Right atrium auricular region (tissue), 2 donors: ENCODE measurements around the gene JAG2. TPM values are rescaled to one million over a fixed set of nuclear protein-coding genes. Genes with fewer than 3 reads are reported as not detected.

ENCODE experiments used
- DNase-seq: peaks from one replicate; pipeline ENCODE4 v3.0.0-alpha.2; 2019; ENCODE audit warnings: low spot score
- H3K27ac ChIP-seq, 2 donors: fragments of 200-600 bp; sonication (generic); 1 replicate in 1 of 2; 2 replicates in 1 of 2; pipeline ENCODE4 v1.5.1; 2016 to 2019
- H3K27me3 ChIP-seq, 2 donors: fragments of 200-600 bp; sonication (generic); one replicate each; pipeline versions ENCODE4 v1.5.1 to v1.6.0; 2017 to 2019
- H3K36me3 ChIP-seq: fragments of 200-600 bp; sonication (generic); one replicate; pipeline ENCODE4 v1.5.1; 2016
- H3K4me1 ChIP-seq, 2 donors: fragments of 200-600 bp; sonication (generic); one replicate each; pipeline versions ENCODE4 v1.5.1 to v1.6.0; 2017 to 2019
- H3K4me3 ChIP-seq, 2 donors: fragments of 200-600 bp; sonication (generic); 1 replicate in 1 of 2; 2 replicates in 1 of 2; pipeline ENCODE4 v1.5.1; 2017 to 2019; ENCODE audit warnings: mild to moderate bottlenecking in 1 of 2, moderate library complexity in 1 of 2
- H3K9me3 ChIP-seq, 2 donors: fragments of 200-600 bp; sonication (generic); one replicate each; pipeline ENCODE4 v1.5.1; 2019
- CTCF ChIP-seq, 2 donors: fragments of 200-600 bp; sonication (generic); IDR thresholded peaks; one replicate each; pipeline ENCODE4 v1.5.1; 2019; ENCODE audit warnings: antibody characterized with exemption in 2 of 2
- total RNA-seq, 2 donors: library from RNA; depleted of rRNA; stranded (reverse); fragments of >200 nt; gene quantifications; one replicate each; pipeline ENCODE4 v1.1.0, GENCODE V29; 2016

JAG2 gene
- total RNA-seq, 2 donors from 2014 or later = 14.5 to 17.3 TPM

GRCh38 chr14:105168979-105169507 is 467 bp upstream of the JAG2 start:
- H3K4me1 ChIP-seq = peaks cover 0 to 50% of the 10 kb centered on the region in 2 donors
- peak overlapping the region; percentile 46 to 54 for H3K27ac ChIP-seq
- no peaks in the 10 kb centered on the region for H3K9me3 ChIP-seq
- DNase-seq = no peak
- H3K4me3 ChIP-seq = peak overlapping the region; percentile 15 to 42
- H3K36me3 ChIP-seq = no peaks in the 10 kb centered on the region
- peak in 1 of 2 donors; percentile 68 for TF ChIP-seq CTCF (IDR thresholded peaks at IDR 0.05)
- H3K27me3 ChIP-seq = no peaks in the 10 kb centered on the region

- peak overlapping the region; percentile 37 to 57 for H3K4me3 ChIP-seq
- no peaks in the 10 kb centered on the region for H3K9me3 ChIP-seq
- no peak for DNase-seq
- no peaks in the 10 kb centered on the region for H3K36me3 ChIP-seq
- peak overlapping the region in 1 of 2 donors; percentile 59 for H3K27ac ChIP-seq
- TF ChIP-seq CTCF (IDR thresholded peaks at IDR 0.05) = no peak
- no peaks in the 10 kb centered on the region for H3K27me3 ChIP-seq
- peaks cover 0 to 50% of the 10 kb centered on the region in 2 donors for H3K4me1 ChIP-seq
Measured at GRCh38 chr14:105168093-105168420, 519 bp downstream of the JAG2 start.

GRCh38 chr14:105167303-105168092 is 1.1 kb downstream of the JAG2 start:
- Histone ChIP-seq H3K4me1 (peaks cover 0 to 56% of the 10 kb centered on the region in 2 donors), H3K27me3 (no peaks in the 10 kb centered on the region), H3K9me3 (no peaks in the 10 kb centered on the region), H3K36me3 (no peaks in the 10 kb centered on the region), H3K27ac (peak overlapping the region in 1 of 2 donors; percentile 59), H3K4me3 (peak overlapping the region; percentile 37 to 57)
- DNase-seq = no peak
- peak in 1 of 2 donors; percentile 39 for TF ChIP-seq CTCF (IDR thresholded peaks at IDR 0.05)

GRCh38 chr14:105166571-105167302 is 1.8 kb downstream of the JAG2 start:
- Histone ChIP-seq H3K9me3 (no peaks in the 10 kb centered on the region), H3K27me3 (no peaks in the 10 kb centered on the region), H3K4me1 (peaks cover 0 to 59% of the 10 kb centered on the region in 2 donors), H3K4me3 (peak overlapping the region in 1 of 2 donors; percentile 57), H3K36me3 (no peaks in the 10 kb centered on the region), H3K27ac (peak overlapping the region in 1 of 2 donors; percentile 7)
- TF ChIP-seq CTCF (IDR thresholded peaks at IDR 0.05) = no peak
- no peak for DNase-seq

- no peaks in the 10 kb centered on the region for H3K36me3 ChIP-seq
- no peaks in the 10 kb centered on the region for H3K27me3 ChIP-seq
- H3K27ac ChIP-seq = peak overlapping the region in 1 of 2 donors; percentile 7
- peak overlapping the region in 1 of 2 donors; percentile 57 for H3K4me3 ChIP-seq
- no peak for TF ChIP-seq CTCF (IDR thresholded peaks at IDR 0.05)
- peaks cover 0 to 52% of the 10 kb centered on the region in 2 donors for H3K4me1 ChIP-seq
- DNase-seq = no peak
- H3K9me3 ChIP-seq = no peaks in the 10 kb centered on the region
Measured at GRCh38 chr14:105165761-105166485, 2.7 kb downstream of the JAG2 start.
